HG02798 (cell line): Measurements from ENCODE around the gene PARD3.
"Not testable (repeated sequence)": the region's sequence is repeated elsewhere in the genome, so short reads cannot be mapped to it uniquely, and the experiment has no call there.

Experiments
- ATAC-seq: cut with Tn5 transposase; IDR thresholded peaks from one replicate; pipeline ENCODE4 v1.9.1; 2021; ENCODE audit warnings: mild to moderate bottlenecking; ENCODE audit not compliant: unreplicated experiment, poor library complexity

The PARD3 gene

GRCh38 chr10:34700752-34701151, 114.3 kb downstream of the PARD3 start:
- ATAC-seq, result not testable (repeated sequence)

DNA sequence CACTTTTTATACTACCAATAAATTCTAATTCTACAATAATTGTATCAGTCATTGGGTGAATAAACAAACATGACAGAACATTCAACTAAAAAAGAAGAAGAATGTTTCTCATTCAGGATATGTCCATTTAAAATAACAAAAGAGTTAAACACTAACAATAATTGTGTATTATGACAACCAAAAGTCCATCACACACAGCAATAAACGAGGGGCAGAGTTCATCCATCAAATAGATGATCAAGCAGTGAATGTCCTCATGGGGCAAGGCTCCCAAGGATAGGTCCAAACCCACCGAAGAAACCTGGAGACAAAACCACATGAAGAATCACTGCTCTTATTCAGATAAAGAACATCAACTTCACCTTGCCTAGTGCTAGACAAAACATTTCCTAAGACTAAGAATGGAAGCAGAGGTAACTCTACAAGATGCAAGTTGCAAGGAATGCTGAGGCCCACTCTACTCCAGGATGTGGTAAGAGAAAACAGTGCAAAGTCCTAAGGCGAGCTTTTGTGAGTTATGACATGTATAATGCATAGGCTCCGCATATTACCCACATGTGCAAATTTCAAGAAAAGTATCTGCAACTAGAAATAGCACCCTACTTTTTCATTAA, 115.1 kb downstream of the PARD3 start:
- no peak for ATAC-seq

DNA sequence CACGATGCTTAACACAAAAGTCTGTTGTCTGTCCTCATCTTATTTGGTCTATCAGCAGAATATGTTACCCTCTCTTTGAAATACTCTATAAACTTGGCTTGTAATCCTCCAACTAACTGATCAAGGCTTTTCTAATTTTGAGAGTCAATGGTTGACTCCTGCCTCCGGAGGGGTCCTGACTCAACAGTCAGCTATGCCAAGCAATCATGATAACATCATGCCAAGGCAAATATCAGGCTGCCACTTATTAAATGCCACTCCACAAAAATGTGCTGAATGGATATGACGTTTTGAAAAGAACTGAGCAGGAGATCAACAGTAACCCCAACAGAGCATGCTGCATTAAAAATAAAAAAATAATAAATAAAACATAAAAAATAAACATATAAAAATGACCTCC, 116.1 kb downstream of the PARD3 start:
- no peak for ATAC-seq

DNA sequence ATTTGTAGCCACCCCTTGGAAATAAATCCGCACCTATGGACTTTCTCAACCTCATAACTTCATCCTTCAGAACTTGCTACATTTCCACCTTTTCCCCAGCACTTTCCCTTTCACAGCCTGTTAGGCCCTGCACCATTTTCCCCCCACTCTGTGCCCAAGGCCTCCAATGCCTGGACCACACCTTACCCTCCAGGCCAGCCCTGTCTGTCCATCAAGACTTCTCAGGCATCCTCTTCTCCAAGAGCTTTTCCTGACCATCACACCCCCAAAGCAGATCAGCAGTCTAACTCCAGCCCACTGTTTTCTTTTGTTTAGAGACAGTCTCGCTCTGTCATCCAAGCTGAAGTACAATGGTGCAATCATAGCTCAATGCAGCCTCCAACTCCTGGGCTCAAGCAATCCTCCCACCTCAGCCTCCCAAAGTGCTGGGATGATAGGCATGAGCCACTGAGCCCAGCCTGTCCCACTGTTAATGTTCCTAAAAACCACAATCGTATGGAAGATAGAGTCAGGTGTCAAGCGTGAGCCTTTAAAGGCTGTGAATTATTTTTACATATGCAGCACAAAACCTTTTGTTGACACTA, 116.8 kb downstream of the PARD3 start:
- ATAC-seq, result no peak

DNA sequence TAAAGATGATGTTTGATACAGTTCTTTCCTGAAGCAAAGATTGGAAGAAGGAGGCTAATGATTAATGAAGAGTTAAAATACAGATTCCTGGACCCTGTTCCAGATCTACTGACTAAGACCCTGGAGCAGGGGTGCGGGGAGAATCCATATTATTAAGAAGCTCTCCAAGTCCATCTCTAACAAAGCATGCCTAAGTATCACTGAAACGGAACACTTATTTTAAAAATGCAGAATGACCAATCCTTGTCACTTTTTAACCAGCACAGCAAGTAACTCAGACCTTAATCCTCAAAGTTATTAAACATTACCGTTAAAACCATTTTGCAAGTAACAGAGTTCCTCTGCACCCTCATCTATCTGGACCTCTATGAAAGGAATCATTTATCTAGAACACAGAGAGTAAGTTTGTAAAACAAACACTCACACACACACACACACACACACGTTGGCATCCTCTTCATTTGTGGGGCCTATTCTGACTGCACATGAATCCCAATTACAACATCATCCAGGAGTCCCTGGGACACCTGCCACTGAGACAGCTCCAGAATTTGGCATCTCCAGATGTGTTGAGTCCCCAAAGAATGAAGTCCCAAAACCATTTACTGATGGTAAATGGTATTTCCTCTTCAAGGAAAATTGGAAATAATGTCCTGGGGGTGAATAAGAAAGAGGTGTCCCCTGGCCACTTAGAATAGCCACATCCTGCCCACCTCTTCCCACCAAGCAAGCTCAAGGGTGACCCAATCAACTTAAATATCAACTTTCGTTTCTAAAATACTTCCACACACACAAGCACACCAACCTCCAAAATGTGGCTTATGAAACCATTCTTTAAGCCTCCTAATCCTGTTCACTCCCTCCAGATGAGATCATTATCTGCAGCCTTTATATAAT, 117.5 kb downstream of the PARD3 start:
- no peak for ATAC-seq

GRCh38 chr10:34696423-34696822, 118.7 kb downstream of the PARD3 start:
- ATAC-seq, result no peak

- no peak for ATAC-seq
Observed at GRCh38 chr10:34690383-34691049, 124.6 kb downstream of the PARD3 start.

DNA sequence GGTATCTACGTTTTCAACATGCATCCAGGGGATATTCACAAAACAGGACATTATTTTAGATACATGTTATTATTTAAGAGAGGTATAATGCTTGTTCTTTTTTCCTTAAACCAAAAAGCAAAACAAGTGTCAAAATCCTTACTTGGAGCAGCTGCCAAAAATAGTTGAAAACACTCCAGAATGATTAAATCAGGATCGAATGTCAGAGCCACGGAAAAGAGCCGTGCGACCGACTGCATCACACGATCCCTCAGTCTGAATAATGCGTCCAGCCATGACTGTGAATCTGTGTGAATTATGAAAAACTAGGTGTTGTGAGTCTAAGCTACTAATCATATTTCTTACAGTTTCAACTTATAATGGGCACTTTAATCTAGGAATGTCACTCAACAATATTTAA, 126.0 kb downstream of the PARD3 start:
- no peak for ATAC-seq

DNA sequence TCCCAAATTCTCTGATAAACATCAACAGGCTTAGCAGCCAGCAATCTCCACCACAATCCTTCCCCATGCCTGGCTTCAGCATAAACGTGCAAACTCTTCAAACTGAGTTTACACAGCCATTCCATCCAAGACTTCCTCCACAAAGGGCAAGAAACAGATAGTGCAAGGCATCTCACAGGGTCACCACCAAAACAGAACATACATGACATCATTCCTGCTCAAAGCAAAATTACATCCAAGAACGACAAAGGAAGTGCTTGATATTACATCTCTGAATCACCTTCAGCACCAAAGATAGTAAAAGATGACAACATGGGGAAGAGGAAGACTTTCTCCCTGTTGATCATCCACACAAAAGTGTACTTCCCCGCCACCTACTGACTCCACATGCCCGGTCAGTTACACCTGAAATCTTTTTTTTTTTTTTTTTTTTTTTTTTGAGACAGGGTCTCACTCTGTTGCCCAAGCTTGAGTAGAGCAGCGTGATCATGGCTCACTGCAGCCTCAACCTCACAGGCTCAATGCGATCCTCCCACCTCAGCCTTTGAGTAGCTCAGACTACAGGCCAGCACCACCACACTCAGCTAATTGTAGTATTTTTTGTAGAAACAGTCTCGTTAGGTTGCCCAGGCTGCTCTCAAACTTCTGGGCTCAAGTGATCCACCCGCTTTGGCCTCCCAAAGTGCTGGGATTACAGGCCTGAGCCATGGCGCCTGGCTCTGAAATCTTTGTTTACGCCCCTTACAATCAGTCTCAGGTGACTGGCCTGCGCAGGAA, 127.5 kb downstream of the PARD3 start:
- no peak for ATAC-seq

DNA sequence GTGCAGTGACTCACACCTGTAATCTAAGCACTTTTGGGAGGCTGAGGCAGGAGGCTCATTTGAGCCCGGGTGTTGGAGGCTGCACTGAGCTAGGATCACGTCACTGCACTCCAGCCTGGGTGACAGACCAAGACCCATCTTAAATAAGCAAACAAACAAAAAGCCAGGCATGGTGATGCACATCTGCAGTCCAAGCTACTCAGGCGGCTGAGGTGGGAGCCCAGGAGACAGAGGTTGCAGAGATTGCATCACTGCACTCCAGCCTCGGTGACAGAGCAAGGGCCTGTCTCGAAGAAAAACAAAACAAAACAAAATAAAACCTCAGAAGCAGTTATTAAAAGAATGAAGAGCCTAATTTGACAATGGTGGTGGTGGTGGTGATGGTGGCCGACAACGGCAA, 132.5 kb downstream of the PARD3 start:
- no peak for ATAC-seq

- no peak for ATAC-seq
Observed at GRCh38 chr10:34681933-34682332, 133.2 kb downstream of the PARD3 start.

GRCh38 chr10:34679177-34679576, 135.9 kb downstream of the PARD3 start:
- ATAC-seq, result no peak

DNA sequence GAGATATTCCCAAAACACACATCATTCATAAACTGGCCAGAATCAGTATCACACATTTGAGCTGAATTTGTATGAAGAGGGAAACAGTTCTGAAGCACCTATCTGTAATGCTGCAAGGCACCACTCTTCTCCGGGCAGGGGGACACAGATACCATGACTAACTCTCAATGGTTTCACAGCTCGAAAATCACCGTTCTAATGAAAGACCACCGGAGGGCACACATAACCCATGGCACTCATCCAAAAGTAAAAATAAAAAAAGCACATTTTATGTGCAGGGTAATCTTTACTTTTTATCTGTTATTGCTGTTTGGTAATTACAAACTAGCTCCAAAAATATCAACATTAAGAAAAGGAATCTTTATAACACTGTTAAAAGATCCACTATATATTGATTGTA, 137.5 kb downstream of the PARD3 start:
- ATAC-seq, result no peak

DNA sequence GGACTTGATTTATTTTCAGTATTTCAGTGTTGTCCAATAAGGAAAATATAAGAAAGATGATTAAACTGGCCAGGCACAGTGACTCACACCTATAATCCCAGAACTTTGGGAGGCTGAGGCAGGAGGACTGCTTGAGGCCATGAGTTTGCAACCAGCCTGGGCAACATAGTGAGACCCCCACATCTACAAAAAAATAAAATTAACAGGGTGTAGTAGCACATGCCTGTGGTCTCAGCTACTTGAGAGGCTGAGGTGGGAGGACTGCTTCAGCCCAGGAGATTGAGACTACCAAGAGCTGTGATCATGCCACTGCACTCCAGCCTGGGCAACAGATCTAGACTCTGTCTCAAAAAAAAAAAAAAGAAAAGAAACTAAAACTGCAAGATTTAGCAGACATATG, 138.0 kb downstream of the PARD3 start:
- no peak for ATAC-seq

- no peak for ATAC-seq
Observed at GRCh38 chr10:34674176-34674575, 140.9 kb downstream of the PARD3 start.

DNA sequence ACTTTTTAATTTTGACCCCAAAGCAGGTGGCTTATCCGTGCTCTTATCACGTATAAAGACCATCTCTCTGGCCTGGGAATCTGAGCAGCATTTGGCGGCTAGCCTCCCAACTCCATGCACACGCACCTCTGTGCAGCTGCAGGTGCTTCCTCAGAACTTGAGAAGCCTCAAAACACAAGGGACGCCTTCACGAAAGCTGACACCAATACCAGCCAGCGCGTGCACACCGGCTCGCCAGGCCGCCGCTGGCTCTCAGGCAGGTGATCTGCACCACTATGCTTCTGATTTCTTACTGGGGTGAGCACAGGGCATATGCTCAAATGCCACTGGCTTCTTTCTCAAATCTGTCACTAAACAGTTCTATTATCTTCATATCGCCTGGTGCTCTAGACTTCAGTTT, 145.0 kb downstream of the PARD3 start:
- no peak for ATAC-seq

DNA sequence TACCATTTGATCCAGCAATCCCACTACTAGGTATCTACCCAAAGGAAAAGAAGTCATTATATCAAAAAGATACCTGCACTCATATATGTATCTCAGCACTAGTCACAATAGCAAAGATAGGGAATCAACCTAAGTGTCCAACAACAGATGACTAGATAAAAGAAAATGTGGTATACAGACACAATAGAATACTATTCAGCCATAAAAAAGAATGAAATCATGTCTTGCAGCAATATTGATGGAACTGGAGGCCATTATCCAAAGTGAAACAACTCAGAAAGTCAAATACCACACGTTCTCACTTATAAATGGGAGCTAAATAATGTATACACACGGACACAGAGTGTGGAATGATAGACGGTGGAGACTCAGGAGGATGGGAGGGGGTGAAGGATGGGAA, 146.0 kb downstream of the PARD3 start:
- ATAC-seq, result no peak

DNA sequence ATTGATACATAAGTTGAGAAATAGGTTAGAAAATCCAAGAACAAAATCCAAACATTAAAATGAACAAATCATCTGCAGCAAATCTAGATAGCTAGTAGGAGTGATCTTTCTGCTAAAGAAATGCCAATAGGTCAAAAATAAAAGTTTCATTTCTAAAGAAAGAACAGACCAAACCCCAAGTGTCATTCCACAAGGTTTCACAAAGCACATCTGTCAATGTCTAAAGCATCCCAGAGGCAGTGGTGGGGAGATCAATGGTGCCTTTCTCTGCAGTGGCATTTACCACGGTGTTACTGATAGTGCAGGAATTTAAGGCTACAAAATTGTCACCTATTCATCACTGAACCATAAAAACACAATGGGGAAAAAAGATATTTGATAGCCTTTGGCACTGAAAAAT, 147.9 kb downstream of the PARD3 start:
- peak; percentile 52 for ATAC-seq

DNA sequence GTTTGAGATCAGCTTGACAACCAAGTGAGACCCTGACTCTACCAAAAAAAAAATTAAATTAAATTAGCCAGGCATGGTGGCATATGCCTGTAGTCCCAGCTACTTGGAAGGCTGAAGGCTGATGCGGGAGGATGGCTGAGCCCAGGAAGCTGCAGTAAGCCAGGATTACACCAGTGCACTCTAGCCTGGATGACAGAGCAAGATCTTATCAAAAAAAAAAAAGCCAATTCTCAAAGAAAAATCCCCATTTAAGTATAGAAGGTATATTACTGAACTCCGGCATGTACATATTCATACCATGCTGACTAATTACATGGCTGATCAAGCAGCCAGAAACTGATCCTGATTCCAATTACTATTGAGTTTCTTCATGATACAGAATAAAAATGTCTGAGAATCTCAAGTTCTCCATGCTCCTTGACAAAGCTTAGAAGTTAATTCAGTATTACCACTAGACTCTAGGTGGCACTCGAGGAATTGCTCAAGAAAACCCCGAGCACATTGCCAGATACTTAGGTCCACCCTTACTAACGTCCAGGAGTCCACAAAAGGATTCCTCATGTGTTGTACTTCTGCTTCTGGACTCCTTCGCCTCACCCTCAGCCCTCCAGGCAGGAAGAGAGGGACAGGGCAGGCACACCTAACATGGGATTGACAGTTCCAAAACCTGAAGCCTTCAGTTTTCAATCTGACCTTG, 148.9 kb downstream of the PARD3 start:
- ATAC-seq, result peak; percentile 68

- ATAC-seq, result no peak
Observed at GRCh38 chr10:34664706-34665105, 150.4 kb downstream of the PARD3 start.
